Endothelial cell of umbilical vein (primary cell): ENCODE measurements around the gene DLGAP1. TPM values are rescaled to one million over a fixed set of nuclear protein-coding genes. Genes with fewer than 3 reads are reported as not detected.

Source experiments
- BruUV-seq: library from RNA; stranded (reverse); fragments of 400-500 nt; replicated peaks from 2 replicates; lab custom pipeline; 2021; lab: Mats Ljungman, UMichigan
- CTCF ChIA-PET: fragments of 300-600, 350-600 bp; sonication (Branson Sonifier 250); formaldehyde crosslinking; loops from one replicate; lab custom pipeline; 2021; ENCODE audit warnings: antibody characterized with exemption, inconsistent platforms; lab: Charles Lee
- POLR2A ChIA-PET: fragments of 300-600, 350-600 bp; sonication (Branson Sonifier 250); formaldehyde crosslinking; loops from one replicate; lab custom pipeline; 2021; ENCODE audit warnings: antibody characterized with exemption, inconsistent platforms; lab: Charles Lee
- DNase-seq: peaks from one replicate; pipeline ENCODE4 v3.0.0-alpha.2; 2011; ENCODE audit warnings: low read depth, low spot score
- FAIRE-seq: peaks from 2 replicates; lab custom pipeline; 2011; peaks lifted over from hg19 to GRCh38; lab: Jason Lieb, UNC
- H2AFZ ChIP-seq: 2 replicates; pipeline ENCODE4 v1.6.0; 2012; ENCODE audit warnings: low read depth, low read length, control low read depth, inconsistent platforms
- H3K27ac ChIP-seq: 2 replicates; pipeline ENCODE4 v1.5.1; 2011; ENCODE audit warnings: low read depth, mild to moderate bottlenecking, control low read depth, low read length, moderate library complexity; ENCODE audit not compliant: insufficient read depth
- H3K27me3 ChIP-seq, 2 experiments: 2 replicates each; pipeline versions ENCODE4 v1.6.0 to v1.6.1; 2011; ENCODE audit warnings: low read length in 2 of 2, mixed read lengths in 1 of 2; ENCODE audit not compliant: control insufficient read depth in 2 of 2, insufficient read depth in 2 of 2
- H3K36me3 ChIP-seq, 2 experiments: 2 replicates in 1 of 2; 3 replicates in 1 of 2; pipeline ENCODE4 v1.5.1; 2011; ENCODE audit warnings: low read length in 2 of 2, mild to moderate bottlenecking in 1 of 2, moderate library complexity in 1 of 2; ENCODE audit not compliant: control insufficient read depth in 2 of 2, insufficient read depth in 2 of 2; ENCODE audit errors: extremely low read depth in 1 of 2
- H3K4me1 ChIP-seq: 3 replicates; pipeline ENCODE4 v1.5.1; 2011; ENCODE audit warnings: mild to moderate bottlenecking, low read length; ENCODE audit not compliant: control insufficient read depth, insufficient read depth; ENCODE audit errors: extremely low read depth
- H3K4me2 ChIP-seq: 2 replicates; pipeline ENCODE4 v1.6.1; 2011; ENCODE audit warnings: low read length, control low read depth, mixed read lengths; ENCODE audit not compliant: insufficient read depth
- H3K4me3 ChIP-seq, 3 experiments: fragments of 200-600 bp in 1 of 3; sonication (generic), shearing (Covaris generic) in 1 of 3; replicated peaks in 1 of 3; 2 replicates each; pipeline ENCODE4 v1.5.1; 2011 to 2016; ENCODE audit warnings: control low read depth in 3 of 3, low read length in 3 of 3, mild to moderate bottlenecking in 2 of 3, inconsistent platforms in 1 of 3, low read depth in 1 of 3, moderate library complexity in 1 of 3; ENCODE audit not compliant: insufficient read depth in 1 of 3
- H3K79me2 ChIP-seq: 2 replicates; pipeline ENCODE4 v1.6.0; 2012; ENCODE audit warnings: low read length, inconsistent platforms; ENCODE audit not compliant: control insufficient read depth, insufficient read depth
- H3K9ac ChIP-seq: replicated peaks from 2 replicates; pipeline ENCODE3; 2011; ENCODE audit warnings: low read length, control low read depth; ENCODE audit not compliant: insufficient read depth; ENCODE audit errors: extremely low read depth
- H3K9me1 ChIP-seq: replicated peaks from 3 replicates; pipeline ENCODE4 v1.6.0; 2011; ENCODE audit warnings: mild to moderate bottlenecking, low read length; ENCODE audit not compliant: control insufficient read depth, insufficient read depth; ENCODE audit errors: extremely low read depth
- H3K9me3 ChIP-seq: replicated peaks from 2 replicates; pipeline ENCODE4 v1.5.1; 2012; ENCODE audit warnings: low read length, inconsistent platforms; ENCODE audit not compliant: control insufficient read depth, insufficient read depth
- H4K20me1 ChIP-seq: replicated peaks from 2 replicates; pipeline ENCODE3; 2011; ENCODE audit warnings: mild to moderate bottlenecking, low read length; ENCODE audit not compliant: control insufficient read depth, insufficient read depth; ENCODE audit errors: extremely low read depth
- EZH2 ChIP-seq: IDR thresholded peaks from 2 replicates; pipeline ENCODE4 v1.6.1; 2012; ENCODE audit warnings: borderline replicate concordance, low read depth, mild to moderate bottlenecking, moderate library complexity, low read length, inconsistent platforms; ENCODE audit not compliant: severe bottlenecking
- FOS ChIP-seq: IDR thresholded peaks from 2 replicates; pipeline ENCODE4 v1.6.1; 2011; ENCODE audit warnings: mild to moderate bottlenecking, low read length, moderate library complexity, borderline replicate concordance; ENCODE audit not compliant: insufficient read depth
- GATA2 ChIP-seq: IDR thresholded peaks from 2 replicates; pipeline ENCODE4 v1.7.0; 2011; ENCODE audit warnings: low read depth, mild to moderate bottlenecking, moderate library complexity, mixed read lengths, low read length; ENCODE audit not compliant: insufficient read length, insufficient read depth
- JUN ChIP-seq: IDR thresholded peaks from 2 replicates; pipeline ENCODE4 v1.6.1; 2011; ENCODE audit warnings: borderline replicate concordance, low read depth; ENCODE audit not compliant: insufficient read length, insufficient read depth
- MYC ChIP-seq: IDR thresholded peaks from one replicate; pipeline ENCODE4 v1.6.1; 2011; ENCODE audit warnings: mild to moderate bottlenecking, low read depth, low read length
- POLR2A ChIP-seq: IDR thresholded peaks from 2 replicates; pipeline ENCODE4 v1.6.1; 2012; ENCODE audit warnings: low read depth, mild to moderate bottlenecking, control low read depth, low read length
- POLR2AphosphoS5 ChIP-seq: IDR thresholded peaks from 2 replicates; pipeline ENCODE4 v1.6.1; 2012; ENCODE audit warnings: low read depth, mild to moderate bottlenecking, control low read depth, low read length, moderate library complexity; ENCODE audit not compliant: insufficient read depth
- dilution Hi-C: fragments of 300-500 bp; cut with MboI; formaldehyde crosslinking; loops from one replicate; pipeline ENCODE4 v1.15.0; 2019; ENCODE audit warnings: low sequenced_read_pairs; ENCODE audit not compliant: extremely low pct_ligation_motif_present
- intact Hi-C: fragments of 100-400 bp; cut with micrococcal nuclease; formaldehyde crosslinking; loops from one replicate; pipeline ENCODE4 v1.10.0; 2022
- polyA plus RNA-seq, 4 experiments: library from polyadenylated mRNA; depleted of rRNA in 3 of 4; stranded (reverse) in 3 of 4; unstranded in 1 of 4; fragments of >200 nt; gene quantifications; 2 replicates each; pipeline versions ENCODE4 v1.2.1 to v1.2.3, GENCODE V29; 2011 to 2012; ENCODE audit warnings: missing spikeins in 1 of 4
- total RNA-seq: library from RNA; stranded (reverse); gene quantifications from 2 replicates; pipeline ENCODE4 v1.2.3, GENCODE V29; 2021
- TF ChIP-seq, protein P1 (sequence below): IDR thresholded peaks from 2 replicates; pipeline ENCODE4 v1.6.1; 2011; ENCODE audit not compliant: insufficient read depth, insufficient read length
- TF ChIP-seq, protein P2 (sequence below), 2 donors: IDR thresholded peaks; 1 replicate in 1 of 2; 2 replicates in 1 of 2; pipeline ENCODE4 v1.5.1; 2011; ENCODE audit warnings: low read length in 2 of 2, mild to moderate bottlenecking in 2 of 2, moderate library complexity in 2 of 2, control low read depth in 1 of 2, inconsistent platforms in 1 of 2, low read depth in 1 of 2; ENCODE audit not compliant: insufficient read depth in 1 of 2; ENCODE audit errors: extremely low read depth in 1 of 2

The DLGAP1 gene
- total and polyA plus RNA-seq, 2 donors (not counting 3 experiments of a cell fraction or from before 2014, with no cell fraction given), result 0.04 TPM; not detected in 1

DNA sequence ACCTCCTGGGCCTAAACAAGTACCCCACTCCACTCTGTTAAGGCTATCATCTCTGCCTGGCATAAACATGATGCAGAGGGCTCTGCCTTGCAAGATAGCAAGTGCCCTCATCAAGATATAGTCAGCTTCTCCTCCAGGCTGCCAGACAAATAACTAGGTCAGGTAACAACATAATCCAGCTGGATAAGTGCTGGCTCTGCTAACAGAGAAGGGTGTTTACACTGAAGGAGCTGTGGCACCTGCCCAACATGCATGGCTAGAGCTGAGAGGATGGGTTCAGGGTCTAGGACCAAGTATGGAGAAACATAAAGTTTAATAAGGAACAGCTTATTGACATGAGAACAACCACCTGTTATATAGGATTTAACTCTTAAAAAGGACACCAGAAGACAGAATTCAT lies 42.8 kb downstream of the DLGAP1 start:
- Histone ChIP-seq H3K4me2 (no peak overlapping the region), H3K36me3 (no peaks in the 10 kb centered on the region), H3K4me3 (no peak overlapping the region), H2AFZ (no peak overlapping the region), H3K9me1 (no peaks in the 10 kb centered on the region), H4K20me1 (no peaks in the 10 kb centered on the region), H3K9me3 (no peaks in the 10 kb centered on the region), H3K79me2 (no peaks in the 10 kb centered on the region), H3K9ac (no peak overlapping the region), H3K4me1 (no peaks in the 10 kb centered on the region), H3K27ac (no peak overlapping the region), H3K27me3 (no peaks in the 10 kb centered on the region)
- FAIRE-seq (no peak), DNase-seq (no peak)
- BruUV-seq, result no TSS peak
- ChIA-PET POLR2A (no interaction called here), CTCF (no interaction called here)
- dilution Hi-C loops (no loop called here), intact Hi-C loops (no loop called here)
- TF ChIP-seq, protein P1, sequence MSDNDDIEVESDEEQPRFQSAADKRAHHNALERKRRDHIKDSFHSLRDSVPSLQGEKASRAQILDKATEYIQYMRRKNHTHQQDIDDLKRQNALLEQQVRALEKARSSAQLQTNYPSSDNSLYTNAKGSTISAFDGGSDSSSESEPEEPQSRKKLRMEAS, result no peak
- TF ChIP-seq MYC, result no peak
- TF ChIP-seq, protein P2, sequence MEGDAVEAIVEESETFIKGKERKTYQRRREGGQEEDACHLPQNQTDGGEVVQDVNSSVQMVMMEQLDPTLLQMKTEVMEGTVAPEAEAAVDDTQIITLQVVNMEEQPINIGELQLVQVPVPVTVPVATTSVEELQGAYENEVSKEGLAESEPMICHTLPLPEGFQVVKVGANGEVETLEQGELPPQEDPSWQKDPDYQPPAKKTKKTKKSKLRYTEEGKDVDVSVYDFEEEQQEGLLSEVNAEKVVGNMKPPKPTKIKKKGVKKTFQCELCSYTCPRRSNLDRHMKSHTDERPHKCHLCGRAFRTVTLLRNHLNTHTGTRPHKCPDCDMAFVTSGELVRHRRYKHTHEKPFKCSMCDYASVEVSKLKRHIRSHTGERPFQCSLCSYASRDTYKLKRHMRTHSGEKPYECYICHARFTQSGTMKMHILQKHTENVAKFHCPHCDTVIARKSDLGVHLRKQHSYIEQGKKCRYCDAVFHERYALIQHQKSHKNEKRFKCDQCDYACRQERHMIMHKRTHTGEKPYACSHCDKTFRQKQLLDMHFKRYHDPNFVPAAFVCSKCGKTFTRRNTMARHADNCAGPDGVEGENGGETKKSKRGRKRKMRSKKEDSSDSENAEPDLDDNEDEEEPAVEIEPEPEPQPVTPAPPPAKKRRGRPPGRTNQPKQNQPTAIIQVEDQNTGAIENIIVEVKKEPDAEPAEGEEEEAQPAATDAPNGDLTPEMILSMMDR (IDR thresholded peaks at IDR 0.05; ENCODE audit: extremely low read depth in 1 of 2, insufficient read depth in 1 of 2, low read depth in 1 of 2, low read length in 2 of 2), result no peak
- TF ChIP-seq POLR2A, result no peak
- TF ChIP-seq GATA2, result no peak
- no peak for TF ChIP-seq EZH2
- TF ChIP-seq FOS, result no peak
- TF ChIP-seq POLR2AphosphoS5, result no peak
- no peak for TF ChIP-seq JUN
